GM23338 (cell line): ENCODE results near the gene MAP2K2. TPM values are rescaled to one million over a fixed set of nuclear protein-coding genes. Genes with fewer than 3 reads are reported as not detected.

Experiments
- ATAC-seq: fragments of 200-7000 bp; cut with Tn5 transposase; 3 replicates; pipeline ENCODE4 v1.9.1; 2020
- DNase-seq: peaks from one replicate; pipeline ENCODE4 v3.0.0-alpha.2; 2015; ENCODE audit warnings: low spot score
- H2AFZ ChIP-seq: fragments of 200-600 bp; sonication (generic); 2 replicates; pipeline ENCODE4 v1.8.0; 2016; ENCODE audit warnings: antibody characterized with exemption, mild to moderate bottlenecking, moderate library complexity
- H3F3A ChIP-seq: fragments of 200-600 bp; sonication (generic); replicated peaks from 2 replicates; pipeline ENCODE4 v1.8.0; 2017; ENCODE audit warnings: antibody characterized with exemption, mixed run types, low read depth
- H3K27ac ChIP-seq: fragments of 200-600 bp; sonication (generic); 2 replicates; pipeline ENCODE4 v1.6.1; 2016; ENCODE audit warnings: low read depth
- H3K27me3 ChIP-seq: fragments of 200-600 bp; sonication (generic); 2 replicates; pipeline ENCODE4 v1.8.0; 2016; ENCODE audit warnings: mild to moderate bottlenecking, mixed run types, moderate library complexity; ENCODE audit not compliant: insufficient read depth
- H3K36me3 ChIP-seq: fragments of 200-600 bp; sonication (generic); 2 replicates; pipeline ENCODE4 v1.8.0; 2016; ENCODE audit warnings: mild to moderate bottlenecking; ENCODE audit not compliant: insufficient read depth
- H3K4me1 ChIP-seq: fragments of 200-600 bp; sonication (generic); 2 replicates; pipeline ENCODE4 v1.8.0; 2016; ENCODE audit warnings: mild to moderate bottlenecking, moderate library complexity; ENCODE audit not compliant: insufficient read depth
- H3K4me2 ChIP-seq: fragments of 200-600 bp; sonication (generic); 2 replicates; pipeline ENCODE4 v1.7.1; 2017; ENCODE audit warnings: mixed run types
- H3K4me3 ChIP-seq: fragments of 200-600 bp; sonication (generic); 2 replicates; pipeline ENCODE4 v1.6.1; 2016; ENCODE audit warnings: mixed run types
- H3K79me2 ChIP-seq: fragments of 200-600 bp; sonication (generic); replicated peaks from 2 replicates; pipeline ENCODE4 v1.8.0; 2017; ENCODE audit warnings: mild to moderate bottlenecking; ENCODE audit not compliant: insufficient read depth
- H3K9me2 ChIP-seq: fragments of 200-600 bp; sonication (generic); 2 replicates; pipeline ENCODE4 v1.8.0; 2017; ENCODE audit not compliant: insufficient read depth
- H4K20me1 ChIP-seq: fragments of 200-600 bp; sonication (generic); replicated peaks from 2 replicates; pipeline ENCODE4 v1.8.0; 2017; ENCODE audit warnings: mild to moderate bottlenecking; ENCODE audit not compliant: insufficient read depth
- H3K27ac Mint-ChIP-seq: 2 replicates; pipeline ENCODE4 v1.8.0; 2020; ENCODE audit warnings: inconsistent platforms, mild to moderate bottlenecking, moderate library complexity, mixed read lengths
- H3K27me3 Mint-ChIP-seq: 3 replicates; pipeline ENCODE4 v1.8.0; 2022; ENCODE audit warnings: low read depth, mild to moderate bottlenecking, moderate library complexity, mixed read lengths, inconsistent platforms; ENCODE audit not compliant: insufficient read depth, poor library complexity
- H3K36me3 Mint-ChIP-seq: 3 replicates; pipeline ENCODE4 v1.8.0; 2021; ENCODE audit warnings: low read depth, mild to moderate bottlenecking, inconsistent platforms, moderate library complexity, mixed read lengths
- H3K4me1 Mint-ChIP-seq: 3 replicates; pipeline ENCODE4 v1.8.0; 2020; ENCODE audit warnings: mild to moderate bottlenecking, inconsistent platforms, mixed read lengths
- H3K4me3 Mint-ChIP-seq: 3 replicates; pipeline ENCODE4 v1.8.0; 2021; ENCODE audit warnings: moderate library complexity, mild to moderate bottlenecking, inconsistent platforms, mixed read lengths
- H3K9me3 Mint-ChIP-seq: 3 replicates; pipeline ENCODE4 v1.8.0; 2020; ENCODE audit warnings: moderate library complexity, mild to moderate bottlenecking, inconsistent platforms, mixed read lengths
- CREB1 ChIP-seq: fragments of 250-450 bp; sonication (Bioruptor Pico); IDR thresholded peaks from 2 replicates; pipeline ENCODE4 v1.5.0; 2020; ENCODE audit warnings: low read depth, mild to moderate bottlenecking, moderate library complexity
- ETS1 ChIP-seq: IDR thresholded peaks from 2 replicates; pipeline ENCODE4 v1.6.1; 2016; ENCODE audit warnings: antibody characterized with exemption
- EZH2 ChIP-seq: fragments of 200-600 bp; sonication (generic); IDR thresholded peaks from one replicate; pipeline ENCODE4 v1.8.0; 2017; ENCODE audit warnings: antibody characterized with exemption, mild to moderate bottlenecking, low read depth; ENCODE audit not compliant: unreplicated experiment
- JUNB ChIP-seq: IDR thresholded peaks from one replicate; pipeline ENCODE4 v1.6.1; 2016; ENCODE audit warnings: antibody characterized with exemption; ENCODE audit not compliant: unreplicated experiment
- NANOG ChIP-seq: IDR thresholded peaks from 2 replicates; pipeline ENCODE4 v1.6.1; 2016; ENCODE audit warnings: antibody characterized with exemption, borderline replicate concordance
- POLR2AphosphoS5 ChIP-seq: IDR thresholded peaks from 2 replicates; pipeline ENCODE4 v1.6.1; 2016; ENCODE audit warnings: antibody characterized with exemption, low read depth
- REST ChIP-seq: IDR thresholded peaks from one replicate; pipeline ENCODE4 v1.6.1; 2018; ENCODE audit warnings: antibody characterized with exemption; ENCODE audit not compliant: unreplicated experiment
- ZNF114 ChIP-seq: fragments of 250-450 bp; sonication (Bioruptor Pico); IDR thresholded peaks from 2 replicates; pipeline ENCODE4 v1.5.0; 2020; ENCODE audit warnings: mild to moderate bottlenecking, moderate library complexity
- polyA plus RNA-seq: library from polyadenylated mRNA; unstranded; fragments of >200 nt; fragmentation: Nextera tagmentation; extraction: Ambion mirVana; gene quantifications from 2 replicates; pipeline ENCODE4 v1.2.1, GENCODE V29; 2016
- total RNA-seq: library from RNA; depleted of rRNA; stranded (reverse); fragments of >200 nt; shearing (Covaris generic); gene quantifications from 2 replicates; pipeline ENCODE4 v1.2.3, GENCODE V29; 2014
- TF ChIP-seq, protein P1 (sequence below), 2 experiments: fragments of 200-600 bp in 1 of 2; sonication (generic) in 1 of 2; conservative IDR thresholded peaks; 2 replicates each; pipeline versions ENCODE4 v1.5.1 to v1.6.1; 2016 to 2017; ENCODE audit warnings: antibody characterized with exemption in 2 of 2, low read depth in 2 of 2, mild to moderate bottlenecking in 2 of 2, moderate library complexity in 1 of 2

Gene MAP2K2
- total and polyA plus RNA-seq, 2 experiments from 2014 or later: 99.7 to 151 TPM

- no peak for TF ChIP-seq POLR2AphosphoS5
- no peak for TF ChIP-seq NANOG
- TF ChIP-seq REST: no peak
- no peak for TF ChIP-seq ETS1
- no peak for TF ChIP-seq JUNB
- TF ChIP-seq EZH2: no peak
- TF ChIP-seq ZNF114: no peak
- TF ChIP-seq, protein P1, sequence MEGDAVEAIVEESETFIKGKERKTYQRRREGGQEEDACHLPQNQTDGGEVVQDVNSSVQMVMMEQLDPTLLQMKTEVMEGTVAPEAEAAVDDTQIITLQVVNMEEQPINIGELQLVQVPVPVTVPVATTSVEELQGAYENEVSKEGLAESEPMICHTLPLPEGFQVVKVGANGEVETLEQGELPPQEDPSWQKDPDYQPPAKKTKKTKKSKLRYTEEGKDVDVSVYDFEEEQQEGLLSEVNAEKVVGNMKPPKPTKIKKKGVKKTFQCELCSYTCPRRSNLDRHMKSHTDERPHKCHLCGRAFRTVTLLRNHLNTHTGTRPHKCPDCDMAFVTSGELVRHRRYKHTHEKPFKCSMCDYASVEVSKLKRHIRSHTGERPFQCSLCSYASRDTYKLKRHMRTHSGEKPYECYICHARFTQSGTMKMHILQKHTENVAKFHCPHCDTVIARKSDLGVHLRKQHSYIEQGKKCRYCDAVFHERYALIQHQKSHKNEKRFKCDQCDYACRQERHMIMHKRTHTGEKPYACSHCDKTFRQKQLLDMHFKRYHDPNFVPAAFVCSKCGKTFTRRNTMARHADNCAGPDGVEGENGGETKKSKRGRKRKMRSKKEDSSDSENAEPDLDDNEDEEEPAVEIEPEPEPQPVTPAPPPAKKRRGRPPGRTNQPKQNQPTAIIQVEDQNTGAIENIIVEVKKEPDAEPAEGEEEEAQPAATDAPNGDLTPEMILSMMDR (conservative IDR thresholded peaks at IDR 0.05; ENCODE audit: low read depth in 2 of 2): no peak
Observed at GRCh38 chr19:4096049-4096892, 27.7 kb downstream of the MAP2K2 start (continued).

- no peak overlapping the region for H3K4me2 ChIP-seq
- no peaks in the 10 kb centered on the region for H3K9me3 Mint-ChIP-seq
- peaks cover 3% of the 10 kb centered on the region for H3K27me3 Mint-ChIP-seq
- H3F3A ChIP-seq: 0 out of 2 replicates have a peak, but pooled peaks cover 2% of the 10 kb centered on the region
- H3K4me3 ChIP-seq: no peak overlapping the region
- H3K4me1 Mint-ChIP-seq: no peaks in the 10 kb centered on the region
- no peaks in the 10 kb centered on the region for H3K9me2 ChIP-seq
- H3K79me2 ChIP-seq: no peaks in the 10 kb centered on the region
- no peak overlapping the region for H3K27ac Mint-ChIP-seq
- H3K36me3 ChIP-seq: 0 out of 2 replicates have a peak, but pooled peaks cover 2% of the 10 kb centered on the region
- H3K27me3 ChIP-seq: no peaks in the 10 kb centered on the region
- H3K4me1 ChIP-seq: no peaks in the 10 kb centered on the region
- H3K36me3 Mint-ChIP-seq: peaks cover 34% of the 10 kb centered on the region
- no peak overlapping the region for H3K4me3 Mint-ChIP-seq
- no peak overlapping the region for H3K27ac ChIP-seq
- ATAC-seq: no peak
- DNase-seq: no peak
- no peaks in the 10 kb centered on the region; the same call in 1 of the 2 replicates for H4K20me1 ChIP-seq
- H2AFZ ChIP-seq: no peak overlapping the region
- no peak for TF ChIP-seq CREB1 (CRISPR knock-in tag)
- TF ChIP-seq EZH2: no peak
- TF ChIP-seq, protein P1 (conservative IDR thresholded peaks at IDR 0.05; ENCODE audit: low read depth in 2 of 2): no peak
Observed at GRCh38 chr19:4095488-4095844, 28.5 kb downstream of the MAP2K2 start.
